GM12891 (cell line): ENCODE measurements around the gene SLC9A1.

Source experiments
- PAX5 ChIP-seq: IDR thresholded peaks from 2 replicates; pipeline ENCODE4 v1.6.1; 2011; ENCODE audit warnings: low read length, moderate library complexity, mild to moderate bottlenecking; ENCODE audit not compliant: insufficient read depth, severe bottlenecking
- POLR2A ChIP-seq: IDR thresholded peaks from 2 replicates; pipeline ENCODE4 v1.6.1; 2011; ENCODE audit warnings: low read depth, low read length, control low read depth
- POLR2AphosphoS5 ChIP-seq: IDR thresholded peaks from 2 replicates; pipeline ENCODE4 v1.6.1; 2011; ENCODE audit warnings: low read depth, low read length, control low read depth
- POU2F2 ChIP-seq: IDR thresholded peaks from 2 replicates; pipeline ENCODE4 v1.6.1; 2011; ENCODE audit warnings: low read depth, mild to moderate bottlenecking, control low read depth, low read length, moderate library complexity
- SPI1 ChIP-seq: IDR thresholded peaks from 2 replicates; pipeline ENCODE4 v1.6.1; 2011; ENCODE audit warnings: low read depth, low read length, control low read depth
- TAF1 ChIP-seq: IDR thresholded peaks from 2 replicates; pipeline ENCODE4 v1.6.1; 2011; ENCODE audit warnings: low read depth, low read length, control low read depth

GRCh38 chr1:27058966-27059669, 95.8 kb downstream of the SLC9A1 start:
- TF ChIP-seq POLR2AphosphoS5 (no peak), POLR2A (no peak), POU2F2 (no peak), SPI1 (no peak), TAF1 (no peak), PAX5 (no peak)
